Measurements from ENCODE around the gene TRAF5.

TRAF5 gene

DNA sequence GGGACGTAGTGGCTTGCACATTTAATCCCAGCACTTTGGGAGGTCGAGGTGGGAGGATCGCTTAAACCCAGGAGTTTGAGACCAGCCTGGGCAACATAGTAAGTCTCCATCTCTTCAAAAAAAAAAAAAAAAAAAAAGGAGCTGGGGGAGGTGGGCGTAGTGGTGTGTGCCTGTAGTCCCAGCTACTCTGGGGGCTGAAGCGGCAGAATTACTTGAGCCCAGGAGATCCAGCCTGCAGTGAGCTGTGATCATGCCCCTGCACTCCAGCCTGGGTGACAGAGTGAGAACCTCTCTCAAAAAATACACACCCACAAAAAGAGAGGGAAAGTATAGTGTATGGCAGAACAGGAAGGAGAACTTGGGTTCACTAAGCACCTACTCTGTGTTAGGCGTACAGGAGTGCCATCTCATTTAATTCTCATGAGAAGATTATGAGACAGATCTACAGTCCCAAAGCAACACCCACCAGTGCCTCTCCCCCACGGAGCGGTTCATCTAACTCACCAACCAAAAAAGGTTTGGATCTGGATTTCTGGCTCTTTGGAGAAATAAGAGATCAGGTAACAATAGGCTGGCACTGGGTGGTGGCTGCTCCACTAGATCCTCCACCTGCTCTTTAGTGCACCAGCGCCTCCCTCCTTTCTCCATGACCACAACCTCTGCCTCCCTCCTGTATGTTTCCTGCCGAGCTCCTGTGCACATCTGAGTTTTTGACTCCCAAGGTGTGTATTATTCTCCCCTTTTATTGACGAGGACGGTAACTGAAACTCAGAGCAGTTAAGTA lies 1.4 kb upstream of the TRAF5 start:
- no peak for DNase-seq
- TF ChIP-seq, protein P1, sequence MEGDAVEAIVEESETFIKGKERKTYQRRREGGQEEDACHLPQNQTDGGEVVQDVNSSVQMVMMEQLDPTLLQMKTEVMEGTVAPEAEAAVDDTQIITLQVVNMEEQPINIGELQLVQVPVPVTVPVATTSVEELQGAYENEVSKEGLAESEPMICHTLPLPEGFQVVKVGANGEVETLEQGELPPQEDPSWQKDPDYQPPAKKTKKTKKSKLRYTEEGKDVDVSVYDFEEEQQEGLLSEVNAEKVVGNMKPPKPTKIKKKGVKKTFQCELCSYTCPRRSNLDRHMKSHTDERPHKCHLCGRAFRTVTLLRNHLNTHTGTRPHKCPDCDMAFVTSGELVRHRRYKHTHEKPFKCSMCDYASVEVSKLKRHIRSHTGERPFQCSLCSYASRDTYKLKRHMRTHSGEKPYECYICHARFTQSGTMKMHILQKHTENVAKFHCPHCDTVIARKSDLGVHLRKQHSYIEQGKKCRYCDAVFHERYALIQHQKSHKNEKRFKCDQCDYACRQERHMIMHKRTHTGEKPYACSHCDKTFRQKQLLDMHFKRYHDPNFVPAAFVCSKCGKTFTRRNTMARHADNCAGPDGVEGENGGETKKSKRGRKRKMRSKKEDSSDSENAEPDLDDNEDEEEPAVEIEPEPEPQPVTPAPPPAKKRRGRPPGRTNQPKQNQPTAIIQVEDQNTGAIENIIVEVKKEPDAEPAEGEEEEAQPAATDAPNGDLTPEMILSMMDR (IDR thresholded peaks at IDR 0.05; ENCODE audit: low read depth, low read length) = no peak
- Histone ChIP-seq H3K4me3 (ENCODE audit: low read depth, low read length) (no peak overlapping the region), H3K27me3 (ENCODE audit: insufficient read depth, low read depth, severe bottlenecking) (no peaks in the 10 kb centered on the region), H3K27ac (no peak overlapping the region), H3K9me3 (ENCODE audit: severe bottlenecking) (no peaks in the 10 kb centered on the region), H3K36me3 (no peaks in the 10 kb centered on the region; the same call in 1 of the 2 replicates)

DNA sequence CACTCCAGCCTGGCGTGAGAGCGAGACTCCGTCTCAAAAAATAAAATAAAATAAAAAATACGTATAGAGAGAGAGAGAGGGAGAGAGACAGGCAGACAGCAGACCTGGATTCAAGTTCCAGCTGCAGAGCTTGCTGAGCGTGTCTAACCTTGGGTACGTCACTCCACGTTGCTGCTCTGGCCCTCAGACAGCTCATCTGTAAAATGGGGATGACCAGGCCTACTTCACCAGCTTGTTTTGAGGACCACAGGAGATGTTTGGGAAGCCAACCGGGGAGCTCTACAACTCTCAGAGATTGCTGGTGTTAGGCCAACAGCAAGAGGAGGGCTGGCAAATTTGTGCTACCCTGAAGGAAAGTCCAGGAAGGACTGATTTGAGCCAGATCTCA lies 499 bp upstream of the TRAF5 start:
- peak overlapping the region; percentile 68 for H3K27ac ChIP-seq
- TF ChIP-seq, protein P1 (IDR thresholded peaks at IDR 0.05; ENCODE audit: low read depth, low read length) = no peak
- peak overlapping the region; percentile 76 for H3K4me3 ChIP-seq (ENCODE audit: low read depth, low read length)
- no peaks in the 10 kb centered on the region for H3K27me3 ChIP-seq (ENCODE audit: insufficient read depth, low read depth, severe bottlenecking)
- no peaks in the 10 kb centered on the region; the same call in 1 of the 2 replicates for H3K36me3 ChIP-seq
- DNase-seq = no peak
- no peaks in the 10 kb centered on the region for H3K9me3 ChIP-seq (ENCODE audit: severe bottlenecking)

DNA sequence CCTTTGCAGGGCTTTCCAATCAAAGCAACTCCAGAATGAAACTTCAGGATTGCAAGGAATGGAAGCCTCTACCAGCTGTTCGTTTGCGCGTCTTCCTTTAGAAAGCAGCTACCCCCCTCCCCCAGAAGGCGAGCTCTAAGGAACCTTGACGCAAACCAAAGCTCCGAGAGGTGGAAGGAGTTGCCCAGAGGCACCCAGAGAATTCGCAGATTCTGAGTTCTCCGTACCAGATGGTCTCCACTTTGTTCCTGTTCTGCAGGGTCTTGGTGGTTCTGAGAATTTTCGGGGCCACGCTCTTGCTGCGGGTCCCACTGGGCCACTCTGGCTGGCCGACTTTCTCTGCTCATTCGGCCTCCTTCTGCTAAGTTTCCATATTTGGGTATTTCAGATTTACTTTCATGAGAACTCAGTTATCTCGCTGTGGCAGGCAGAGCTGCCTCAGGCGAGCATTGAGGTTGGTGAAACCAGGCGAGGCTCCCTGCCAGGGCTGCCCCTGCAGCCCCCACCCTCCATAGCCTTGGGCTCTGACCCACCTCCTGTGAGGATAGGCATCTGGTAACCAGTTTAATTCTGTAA lies 801 bp downstream of the TRAF5 start:
- H3K36me3 ChIP-seq = no peaks in the 10 kb centered on the region; the same call in 1 of the 2 replicates
- H3K27me3 ChIP-seq (ENCODE audit: insufficient read depth, low read depth, severe bottlenecking) = no peaks in the 10 kb centered on the region
- TF ChIP-seq, protein P1 (IDR thresholded peaks at IDR 0.05; ENCODE audit: low read depth, low read length) = no peak
- peak overlapping the region; percentile 68 for H3K27ac ChIP-seq
- peak overlapping the region; percentile 76 for H3K4me3 ChIP-seq (ENCODE audit: low read depth, low read length)
- DNase-seq = peak; percentile 63
- no peaks in the 10 kb centered on the region for H3K9me3 ChIP-seq (ENCODE audit: severe bottlenecking)

DNA sequence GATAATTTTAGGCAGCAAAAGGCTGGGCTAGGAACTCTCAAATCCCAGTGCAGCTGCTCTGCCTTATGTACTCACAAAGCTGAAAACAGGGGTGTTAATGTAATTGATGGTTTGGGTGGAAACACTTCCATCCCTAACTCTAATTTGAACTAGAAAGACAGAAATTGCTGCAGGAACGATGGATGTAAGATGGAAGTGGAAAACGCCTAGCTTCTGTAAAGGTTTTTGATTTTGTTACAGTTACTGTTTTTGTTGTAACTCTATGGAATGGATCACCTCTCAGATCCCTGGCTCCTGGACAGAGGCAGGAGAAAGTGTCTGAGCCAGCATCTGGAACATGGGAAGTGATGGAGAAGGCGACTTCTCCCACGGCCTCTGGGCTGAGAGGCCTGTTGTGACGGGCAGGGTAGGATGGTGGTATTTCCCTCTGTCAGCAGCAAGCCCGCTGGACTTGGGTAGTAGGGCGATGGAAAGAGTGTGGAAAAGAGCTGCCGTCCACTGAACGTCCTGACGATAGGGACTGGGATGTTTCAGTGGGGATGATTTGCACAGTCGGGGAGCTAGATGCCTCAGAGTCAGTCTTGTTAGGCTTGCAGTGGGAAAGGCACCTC lies 1.6 kb downstream of the TRAF5 start:
- Histone ChIP-seq H3K36me3 (no peaks in the 10 kb centered on the region; the same call in 1 of the 2 replicates), H3K4me3 (ENCODE audit: low read depth, low read length) (no peak overlapping the region), H3K27ac (peak overlapping the region; percentile 51), H3K9me3 (ENCODE audit: severe bottlenecking) (no peaks in the 10 kb centered on the region), H3K27me3 (ENCODE audit: insufficient read depth, low read depth, severe bottlenecking) (no peaks in the 10 kb centered on the region)
- DNase-seq = no peak
- TF ChIP-seq, protein P1 (IDR thresholded peaks at IDR 0.05; ENCODE audit: low read depth, low read length) = no peak

DNA sequence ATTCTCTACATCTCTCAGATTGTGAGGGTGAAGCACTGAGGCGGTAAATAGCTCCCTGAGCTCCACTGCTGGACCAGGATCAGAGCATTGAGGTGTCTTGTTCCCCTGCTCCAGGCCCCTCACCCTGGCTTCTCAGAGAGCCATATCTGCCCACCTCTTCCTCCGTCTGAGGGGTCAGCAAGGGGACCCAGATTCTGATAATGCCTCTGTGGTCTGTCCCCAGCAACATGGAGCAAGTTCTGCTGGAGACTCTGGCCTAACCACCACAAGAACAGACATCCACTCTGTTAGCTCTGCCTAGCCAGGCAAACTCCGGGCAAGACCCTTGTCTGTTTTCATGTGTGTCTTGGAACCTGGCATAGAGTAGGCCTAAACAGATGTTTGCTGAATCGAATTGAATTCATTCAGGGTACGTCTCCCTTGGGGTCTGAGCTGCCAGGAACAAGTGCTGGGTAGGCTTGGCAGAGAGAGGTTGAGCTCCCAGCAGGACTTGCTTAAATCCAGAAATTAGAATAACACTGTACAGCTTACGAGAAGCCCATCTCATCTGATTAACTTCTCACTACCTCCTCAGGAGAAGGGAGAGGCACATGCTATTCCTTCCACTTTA lies 2.3 kb downstream of the TRAF5 start:
- H3K9me3 ChIP-seq (ENCODE audit: severe bottlenecking) = no peaks in the 10 kb centered on the region
- H3K36me3 ChIP-seq = no peaks in the 10 kb centered on the region; the same call in 1 of the 2 replicates
- H3K27ac ChIP-seq = peak overlapping the region; percentile 51
- no peak for DNase-seq
- no peak overlapping the region for H3K4me3 ChIP-seq (ENCODE audit: low read depth, low read length)
- TF ChIP-seq, protein P1 (IDR thresholded peaks at IDR 0.05; ENCODE audit: low read depth, low read length) = no peak
- H3K27me3 ChIP-seq (ENCODE audit: insufficient read depth, low read depth, severe bottlenecking) = no peaks in the 10 kb centered on the region

Measured in WERI-Rb-1 (cell line).